HG02970 (cell line): Measurements from ENCODE around the gene BET1.
"Not testable (repeated sequence)": the region's sequence is repeated elsewhere in the genome, so short reads cannot be mapped to it uniquely, and the experiment has no call there.

Source experiments
- ATAC-seq: cut with Tn5 transposase; IDR thresholded peaks from one replicate; pipeline ENCODE4 v1.9.1; 2021; ENCODE audit warnings: mild to moderate bottlenecking, moderate library complexity, moderate number of reproducible peaks; ENCODE audit not compliant: unreplicated experiment, low FRiP score

Gene BET1, protein sequence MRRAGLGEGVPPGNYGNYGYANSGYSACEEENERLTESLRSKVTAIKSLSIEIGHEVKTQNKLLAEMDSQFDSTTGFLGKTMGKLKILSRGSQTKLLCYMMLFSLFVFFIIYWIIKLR

DNA sequence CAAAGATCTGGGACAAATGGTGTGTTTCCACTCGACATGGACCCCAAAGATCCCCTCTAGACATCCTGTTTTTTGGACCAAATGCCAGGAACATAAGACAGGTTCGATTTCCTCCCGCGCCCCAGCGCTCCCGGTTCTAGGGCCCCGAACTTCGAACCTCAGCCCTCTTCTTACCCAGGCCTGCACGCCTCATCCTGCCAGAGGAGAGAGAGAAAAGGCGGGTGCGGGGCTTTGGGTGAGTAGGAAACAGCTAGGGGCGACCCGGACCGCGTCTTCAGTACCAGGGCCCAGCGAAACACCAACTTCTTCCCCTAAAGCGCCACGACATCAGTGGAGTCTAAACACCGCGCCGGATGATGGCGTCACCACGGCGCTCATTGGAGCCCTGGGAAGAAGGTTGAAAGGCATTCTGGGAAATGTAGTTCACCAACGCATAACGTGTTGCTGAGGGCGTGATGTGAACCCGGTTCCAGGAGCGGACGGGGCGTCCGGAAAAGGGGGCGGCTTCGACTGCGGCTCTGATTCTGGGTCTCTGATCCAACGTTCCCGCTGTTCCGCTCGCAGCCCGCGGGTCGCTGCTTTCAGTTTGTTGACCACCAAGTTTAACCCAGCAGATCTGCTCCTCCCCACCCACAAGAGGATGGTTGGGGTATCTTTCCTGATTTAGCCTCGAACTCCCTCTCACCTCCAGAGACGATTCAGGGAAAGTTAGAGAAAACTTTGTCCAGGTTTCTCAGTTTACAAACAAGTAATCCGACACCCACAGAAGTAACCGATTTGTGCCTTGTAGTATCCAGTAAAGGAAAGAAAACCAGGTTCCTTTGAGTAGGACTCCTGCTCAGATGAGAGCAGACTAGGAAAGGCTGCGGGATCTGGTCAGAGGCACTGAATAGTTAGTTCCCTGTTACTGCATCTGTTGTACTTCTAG lies at the start of gene BET1:
BET1 (minus strand) TSS at position 332 of the 928 bp plus-strand sequence; CDS start at position 193, 139 bp downstream.
- peak; percentile 99 for ATAC-seq

DNA sequence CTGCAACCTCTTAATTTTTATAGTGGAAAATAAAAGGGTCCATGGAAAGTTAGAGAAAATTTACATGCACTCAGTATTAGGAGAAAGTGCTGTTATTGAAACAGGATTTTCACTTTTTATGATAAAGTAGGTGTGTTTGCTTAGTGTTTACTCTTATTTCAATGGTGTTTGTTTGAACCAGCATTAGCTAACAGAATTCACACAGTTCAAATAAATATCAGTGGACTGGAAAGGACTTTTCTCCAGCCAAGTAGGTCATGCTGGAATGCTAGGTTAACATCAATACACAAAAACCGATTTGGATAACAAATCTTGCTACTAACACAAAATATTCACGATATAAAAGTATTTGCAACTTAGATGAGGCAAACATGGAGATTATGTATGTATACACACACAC lies 49.4 kb upstream of the BET1 start:
- no peak for ATAC-seq

DNA sequence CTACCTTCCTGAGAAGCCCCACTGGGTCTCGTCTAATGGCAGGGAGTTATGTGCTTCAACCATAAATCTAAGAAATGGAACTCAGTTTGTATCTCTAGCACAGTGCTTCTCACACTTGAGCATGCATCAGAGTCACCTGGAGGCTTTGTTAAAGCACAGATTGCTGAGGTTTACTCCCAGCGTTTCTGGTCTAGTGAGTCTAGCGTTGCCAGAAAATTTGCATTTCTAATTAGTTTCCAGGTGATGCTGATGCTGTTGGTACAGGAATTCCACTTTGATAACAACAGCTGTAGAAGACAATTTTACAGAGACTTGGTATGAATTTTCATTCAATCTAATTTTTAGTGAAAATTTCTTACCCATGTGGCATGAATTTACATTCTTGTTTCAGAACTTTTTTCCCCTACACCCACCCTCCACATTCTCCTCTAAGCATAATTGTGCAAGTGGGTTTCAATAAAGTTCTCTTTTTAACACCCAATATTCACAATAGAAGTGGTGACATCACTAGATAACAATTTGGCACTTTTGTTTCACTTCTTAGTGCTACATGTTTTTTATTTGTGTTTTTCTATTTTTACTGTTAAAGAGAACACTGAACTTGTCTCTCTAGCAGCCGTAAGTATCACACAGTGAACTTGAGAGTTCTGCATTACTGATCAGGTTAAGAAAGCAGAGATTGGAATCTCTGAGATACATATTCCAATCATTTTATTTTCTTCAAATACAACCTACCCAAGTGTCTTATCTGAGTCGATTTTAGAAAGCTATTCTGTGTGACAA lies 48.4 kb upstream of the BET1 start:
- no peak for ATAC-seq

DNA sequence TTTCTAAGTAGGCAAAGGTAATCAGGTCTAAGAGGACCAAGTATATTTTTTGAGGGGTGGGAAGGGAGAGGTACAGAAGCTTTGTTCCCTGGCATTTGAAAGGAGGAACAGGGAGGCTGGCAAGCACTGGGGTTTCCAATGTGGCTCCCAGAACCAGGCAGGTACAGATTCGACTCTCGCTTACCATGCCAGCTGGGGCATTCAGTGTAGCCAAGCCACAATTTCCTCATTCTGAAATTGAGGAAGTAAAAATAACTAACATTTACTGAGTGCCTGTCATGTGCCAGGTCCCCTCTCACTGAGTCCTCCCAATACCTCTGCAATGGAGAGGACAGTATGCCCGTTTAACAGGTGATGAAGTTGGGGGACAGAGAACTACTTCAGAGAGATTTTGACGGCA lies 45.9 kb upstream of the BET1 start:
- no peak for ATAC-seq

DNA sequence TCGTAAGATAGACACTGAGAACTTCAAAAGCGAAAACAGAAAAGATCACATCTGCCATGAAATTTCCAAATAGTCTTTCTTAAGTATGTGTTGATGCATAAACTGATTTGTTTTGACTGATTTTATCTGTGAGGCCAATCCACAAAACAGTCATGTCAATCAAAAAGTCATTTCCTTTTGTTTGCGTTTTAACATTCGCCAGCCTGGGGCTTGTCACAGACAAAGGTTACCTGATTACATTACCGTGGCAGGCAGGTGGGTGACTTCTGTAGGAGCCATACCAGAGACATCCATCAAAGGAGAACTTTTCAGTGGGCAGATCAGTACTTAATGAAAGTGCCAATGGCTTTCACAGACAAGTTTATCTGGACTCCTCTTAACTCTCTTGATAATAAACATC lies 45.5 kb upstream of the BET1 start:
- ATAC-seq: no peak

DNA sequence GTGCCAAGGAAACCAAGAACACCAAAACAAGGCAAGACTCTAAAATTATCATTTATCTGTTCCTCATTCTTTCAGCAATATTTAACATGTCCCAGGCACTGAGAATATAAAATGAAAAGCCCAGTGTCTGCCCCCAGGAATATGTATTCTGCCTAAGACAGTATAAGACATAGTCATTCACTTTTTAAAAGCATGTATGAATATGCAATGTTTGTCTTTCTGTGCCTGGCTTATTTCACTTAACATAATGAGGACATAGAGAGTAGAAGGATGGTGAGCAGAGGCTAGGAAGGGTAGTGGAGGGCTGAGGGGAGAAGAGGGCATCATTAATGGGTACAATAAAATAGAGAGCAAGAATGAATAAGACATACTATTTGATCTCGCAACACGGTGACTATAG lies 44.6 kb upstream of the BET1 start:
- ATAC-seq: no peak

DNA sequence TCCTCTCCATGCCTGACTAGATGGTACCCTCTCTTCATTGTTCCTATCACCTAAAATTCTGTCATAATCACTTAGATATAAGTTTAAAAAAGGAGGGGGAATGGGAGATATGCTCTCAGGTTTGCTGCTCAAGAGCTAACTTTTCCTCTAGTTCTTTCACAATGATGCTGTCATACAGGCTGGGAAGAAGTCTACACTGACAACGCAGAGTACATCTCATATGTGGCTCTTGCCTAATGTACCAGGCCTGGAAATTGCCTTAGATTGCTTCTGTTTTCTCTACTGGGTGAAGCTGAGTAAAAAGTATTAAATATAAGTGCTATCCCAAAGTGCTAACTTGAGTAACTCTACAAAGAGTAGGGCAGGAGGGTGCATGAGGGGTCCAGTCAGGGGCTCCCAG lies 43.8 kb upstream of the BET1 start:
- no peak for ATAC-seq

DNA sequence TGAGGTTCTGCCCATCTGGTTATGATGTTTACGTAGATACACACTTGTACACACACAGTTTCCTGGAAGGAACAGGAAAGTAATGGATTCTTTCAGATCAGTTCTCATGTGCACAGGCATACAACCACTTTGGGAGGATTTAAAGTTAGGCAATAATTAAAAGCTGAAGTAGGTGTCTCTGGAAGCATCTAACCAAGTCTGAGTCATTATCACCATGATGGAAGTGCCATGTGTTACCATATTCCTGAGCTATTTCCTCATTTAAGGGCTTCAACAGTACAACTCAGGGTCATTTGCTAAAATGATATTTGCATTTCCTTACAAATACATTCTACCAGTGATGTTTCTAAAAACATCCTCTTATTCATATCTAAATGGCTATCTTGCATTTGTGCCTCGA lies 41.4 kb upstream of the BET1 start:
- ATAC-seq: no peak

DNA sequence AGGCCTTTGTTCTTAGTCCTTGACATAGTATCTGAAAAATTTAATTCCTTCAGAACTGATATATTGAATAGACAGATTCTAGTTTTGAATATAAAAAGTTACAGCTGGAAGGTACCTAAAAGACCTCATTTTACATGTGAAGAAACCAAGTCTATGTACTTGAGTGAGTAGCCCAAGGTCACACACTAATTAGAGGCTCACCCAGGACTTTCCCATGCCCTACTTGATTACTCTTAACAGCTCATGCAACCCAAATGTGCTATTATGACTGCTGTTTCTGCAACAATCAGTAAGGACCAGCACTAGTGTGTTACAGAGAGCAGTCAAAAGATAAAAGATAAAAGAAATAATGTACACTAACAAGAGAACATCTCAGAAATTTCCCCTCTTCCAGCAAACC lies 40.7 kb upstream of the BET1 start:
- ATAC-seq: no peak

DNA sequence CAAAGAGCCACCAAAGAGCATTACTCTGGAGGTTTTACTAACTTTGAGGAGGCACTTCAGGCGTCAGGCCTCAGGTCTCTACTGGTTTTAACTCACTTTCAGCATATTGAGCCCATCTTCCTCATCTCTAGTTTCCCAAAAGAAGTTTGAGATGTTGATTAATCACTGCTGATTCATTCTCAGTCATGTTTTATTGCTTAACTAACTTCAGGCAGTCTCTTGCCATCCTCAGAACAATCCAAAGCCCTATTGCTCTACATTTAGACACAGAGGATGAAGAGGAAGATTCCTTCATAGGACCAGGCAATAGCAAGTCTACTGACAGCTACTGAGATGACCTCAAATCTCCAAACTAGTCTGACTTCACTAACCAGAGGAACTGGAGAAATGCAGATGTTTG lies 39.1 kb upstream of the BET1 start:
- no peak for ATAC-seq

DNA sequence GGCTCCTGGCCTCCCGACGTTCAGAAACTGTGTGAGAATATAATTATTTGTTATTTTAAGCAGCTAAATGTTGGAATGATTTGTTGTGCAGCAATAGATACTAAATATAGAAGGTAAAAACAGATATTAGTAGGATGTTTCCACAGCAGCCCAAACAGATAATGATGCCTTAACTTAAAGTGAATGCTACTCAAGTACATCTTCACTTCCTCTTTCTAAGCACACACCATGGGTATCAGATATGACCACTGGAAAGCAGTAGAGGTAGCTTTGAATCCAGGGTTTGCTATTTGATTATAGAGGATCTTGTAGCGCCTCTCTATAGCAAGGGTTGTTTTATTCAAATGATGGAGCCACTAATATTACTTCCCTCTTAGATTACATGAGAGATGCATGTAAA lies 38.2 kb upstream of the BET1 start:
- ATAC-seq: no peak

DNA sequence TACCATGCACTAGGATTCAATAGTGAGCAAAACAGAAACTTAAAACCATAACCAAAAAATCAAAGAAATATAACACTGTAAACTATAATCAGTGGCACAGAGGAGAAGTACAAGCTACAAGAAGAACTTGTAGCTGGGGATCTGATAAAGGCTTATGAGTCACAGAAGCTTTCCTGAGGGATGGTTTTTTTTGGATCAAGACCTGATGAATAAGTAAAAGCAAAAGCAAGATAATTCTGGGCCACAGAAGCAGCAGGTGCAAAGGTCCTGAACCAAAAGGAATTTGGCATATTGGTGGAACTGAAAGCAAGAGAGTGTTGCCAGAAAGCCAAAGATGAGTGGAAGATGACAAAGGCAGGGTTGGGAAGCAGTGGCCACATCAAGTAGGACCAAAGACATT lies 37.4 kb upstream of the BET1 start:
- ATAC-seq: no peak

DNA sequence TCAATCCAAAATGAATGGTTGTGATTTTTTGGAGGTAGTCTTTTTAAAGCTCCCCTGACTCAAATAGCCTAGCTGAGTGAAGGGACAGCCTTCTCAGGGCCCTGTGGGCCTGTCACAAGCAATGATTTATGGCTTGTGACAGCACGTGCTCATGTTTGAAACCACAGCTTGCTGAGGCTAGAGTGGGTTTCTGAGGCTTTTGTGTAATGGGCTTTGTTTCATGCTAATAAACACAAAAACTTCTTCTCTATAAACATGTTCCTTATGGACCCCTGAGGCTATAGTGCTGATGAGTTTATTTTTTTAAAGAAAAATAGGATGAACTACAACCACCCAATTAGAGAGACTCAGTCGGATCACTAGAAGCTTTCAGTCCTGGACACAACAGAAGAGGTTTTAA lies 36.1 kb upstream of the BET1 start:
- ATAC-seq: no peak

DNA sequence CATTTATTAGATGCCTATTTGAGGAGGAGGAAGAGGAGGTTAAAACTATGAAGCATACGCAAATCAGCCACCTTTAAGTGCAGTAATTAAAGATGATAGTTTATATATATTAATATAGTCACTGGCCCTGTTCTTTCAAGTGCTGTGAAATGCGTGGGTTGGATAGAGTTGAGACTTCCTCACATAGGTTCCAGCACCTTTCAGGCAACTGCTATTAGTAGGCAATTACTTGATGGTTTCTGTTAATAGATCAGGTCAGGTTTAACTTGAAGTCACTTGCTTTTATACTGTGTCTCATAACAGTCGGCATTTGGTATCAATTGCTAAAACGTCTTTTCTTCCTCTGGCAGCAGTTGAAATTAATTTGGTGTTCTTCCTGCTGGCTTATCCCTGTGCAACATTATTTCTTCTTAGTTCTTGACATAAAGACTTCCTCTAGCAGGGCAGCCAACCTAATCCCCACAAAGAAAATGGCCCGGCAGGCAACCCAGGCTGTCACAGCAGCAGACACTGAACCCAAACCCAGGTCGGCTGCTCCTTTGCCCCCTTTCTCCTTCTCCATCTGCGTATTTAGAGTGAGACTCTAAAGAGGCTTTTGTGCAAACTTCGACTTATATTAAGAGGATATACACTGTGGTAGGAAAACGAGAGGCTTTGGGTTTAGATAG lies 35.3 kb upstream of the BET1 start:
- no peak for ATAC-seq

DNA sequence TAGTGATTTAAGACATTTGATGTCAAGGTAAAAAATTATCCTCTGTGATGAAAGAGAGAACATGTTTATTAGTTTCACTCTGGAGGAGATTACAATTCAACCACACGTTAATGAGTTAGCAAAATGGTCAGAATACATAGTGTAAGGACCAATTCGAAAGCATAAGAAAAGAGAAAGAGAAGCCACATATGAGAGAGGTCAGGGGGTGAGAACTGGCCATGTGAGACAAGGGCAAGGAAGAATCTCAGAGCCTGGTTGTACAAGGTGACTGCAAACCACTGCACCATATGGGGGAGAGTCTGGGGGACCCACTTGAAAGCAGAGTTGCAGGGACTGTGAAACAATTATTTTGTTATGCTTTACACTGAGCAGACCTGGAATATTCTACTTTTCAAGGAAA lies 27.7 kb upstream of the BET1 start:
- no peak for ATAC-seq

DNA sequence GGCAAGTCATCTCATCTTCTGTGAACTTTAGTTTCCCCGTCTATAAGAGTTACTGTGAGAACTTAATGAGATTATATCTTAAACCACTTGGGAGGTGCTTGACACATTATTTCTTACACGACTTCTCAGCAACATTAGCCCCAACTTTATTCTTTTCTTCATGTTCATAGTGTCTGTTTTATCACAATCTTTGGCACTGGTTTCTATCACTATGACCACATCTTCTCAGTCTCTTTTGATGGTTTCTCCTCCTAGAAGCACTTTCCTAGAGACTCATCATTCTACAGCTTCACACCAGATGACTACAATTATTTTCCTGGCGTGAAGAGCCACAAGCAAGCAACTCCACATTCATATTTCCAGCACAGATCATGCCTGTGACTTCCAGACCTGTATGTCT lies 26.5 kb upstream of the BET1 start:
- no peak for ATAC-seq

DNA sequence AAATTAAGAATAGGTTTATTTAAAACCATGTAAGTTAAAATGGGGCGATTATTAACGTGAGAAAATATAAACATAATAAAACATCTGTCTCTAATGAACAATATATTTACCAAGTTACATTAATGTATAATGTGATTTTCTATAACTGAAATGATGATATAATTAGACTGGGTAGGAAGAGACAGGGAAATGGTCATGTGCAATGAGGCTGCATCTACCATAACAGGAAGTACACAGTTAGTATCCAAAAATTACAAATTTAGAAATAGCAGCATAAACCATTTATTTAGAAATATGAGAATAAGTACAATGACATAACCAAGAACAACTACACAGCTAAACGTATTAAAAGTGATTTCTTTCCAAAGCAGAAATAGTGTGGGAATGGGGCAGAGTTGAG lies 25.8 kb upstream of the BET1 start:
- no peak for ATAC-seq

DNA sequence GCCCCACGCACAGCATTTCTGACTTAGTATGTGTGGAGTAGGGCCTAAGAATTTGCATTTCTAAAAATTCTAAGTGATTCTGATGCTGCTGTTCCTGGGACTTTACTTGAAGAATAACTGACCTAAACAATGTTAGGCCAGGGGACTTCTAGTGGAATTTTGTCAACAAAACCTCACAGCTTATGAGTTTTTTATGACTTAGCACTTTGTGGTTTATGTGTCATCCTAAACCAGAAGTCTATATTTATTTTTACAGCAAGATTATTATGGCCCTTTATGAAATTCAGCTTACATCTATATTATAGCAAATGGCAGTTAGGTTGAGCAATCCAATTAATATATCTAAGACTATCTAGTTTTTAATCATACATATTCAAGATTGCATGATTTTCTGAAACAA lies 24.6 kb upstream of the BET1 start:
- ATAC-seq: no peak

DNA sequence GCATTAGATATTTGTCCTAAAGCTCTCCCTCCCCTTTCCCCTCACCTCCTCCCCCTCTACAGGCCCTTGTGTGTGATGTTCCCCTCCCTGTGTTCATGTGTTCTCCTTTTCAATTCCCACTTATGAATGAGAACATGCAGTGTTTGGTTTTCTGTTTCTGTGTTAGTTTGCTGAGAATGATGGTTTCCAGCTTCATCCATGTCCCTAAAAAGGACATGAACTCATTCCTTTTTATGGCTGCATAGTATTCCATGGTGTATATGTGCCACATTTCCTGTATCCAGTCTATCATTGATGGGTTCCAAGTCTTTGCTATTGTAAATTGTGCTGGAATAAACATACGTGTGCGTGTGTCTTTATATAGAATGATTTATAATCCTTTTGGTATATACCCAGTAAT lies 22.5 kb upstream of the BET1 start:
- not testable (repeated sequence) for ATAC-seq

DNA sequence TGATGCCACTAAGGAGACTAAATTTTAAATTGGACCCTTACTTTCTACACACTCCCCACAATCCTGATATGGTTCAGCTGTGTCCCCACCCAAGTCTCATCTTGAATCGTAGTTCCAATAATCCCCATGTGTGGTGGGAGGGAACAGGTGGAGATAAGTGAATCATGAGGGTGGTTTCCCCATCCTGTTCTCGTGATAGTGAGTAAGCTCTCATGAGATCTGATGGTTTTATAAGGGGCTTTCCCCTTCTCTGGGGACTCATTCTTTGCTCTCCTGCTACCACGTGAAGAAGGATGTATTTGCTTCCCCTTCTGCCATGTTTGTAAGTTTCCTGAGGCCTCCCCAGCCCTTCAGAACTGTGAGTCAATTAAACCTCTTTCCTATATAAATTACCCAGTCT lies 18.4 kb upstream of the BET1 start:
- no peak for ATAC-seq

DNA sequence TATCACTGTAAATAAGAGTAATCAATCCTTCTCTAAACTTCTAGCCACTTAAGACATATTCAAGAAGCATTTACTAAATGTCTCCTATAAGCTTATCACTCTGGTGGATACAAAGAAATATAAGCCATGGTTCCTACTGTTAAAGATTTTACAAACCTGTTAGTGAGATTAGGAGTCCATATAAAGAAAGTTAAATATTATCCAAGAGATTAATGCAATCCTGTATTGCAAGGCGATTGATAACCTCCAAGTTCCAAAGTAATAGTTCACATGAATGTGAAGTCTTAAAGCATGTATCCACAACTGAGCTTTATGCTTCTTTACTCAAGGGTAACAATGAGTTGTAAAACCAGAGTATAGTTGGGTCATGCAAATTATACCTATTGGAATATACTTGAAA lies 12.6 kb upstream of the BET1 start:
- no peak for ATAC-seq
